Stimulated activated CD8-positive, alpha-beta memory T cell treated with anti-CD3 and anti-CD28 coated beads, Interleukin-4, amount 100 ng/mL, for 4 hours (primary cell): ENCODE measurements around the gene ST8SIA4.

Experiments
- DNase-seq, 2 donors: peaks; one replicate each; pipeline ENCODE4 v3.0.0-alpha.2; 2020; ENCODE audit warnings: low read depth in 2 of 2, low spot score in 1 of 2

The ST8SIA4 gene, protein sequence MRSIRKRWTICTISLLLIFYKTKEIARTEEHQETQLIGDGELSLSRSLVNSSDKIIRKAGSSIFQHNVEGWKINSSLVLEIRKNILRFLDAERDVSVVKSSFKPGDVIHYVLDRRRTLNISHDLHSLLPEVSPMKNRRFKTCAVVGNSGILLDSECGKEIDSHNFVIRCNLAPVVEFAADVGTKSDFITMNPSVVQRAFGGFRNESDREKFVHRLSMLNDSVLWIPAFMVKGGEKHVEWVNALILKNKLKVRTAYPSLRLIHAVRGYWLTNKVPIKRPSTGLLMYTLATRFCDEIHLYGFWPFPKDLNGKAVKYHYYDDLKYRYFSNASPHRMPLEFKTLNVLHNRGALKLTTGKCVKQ

DNA sequence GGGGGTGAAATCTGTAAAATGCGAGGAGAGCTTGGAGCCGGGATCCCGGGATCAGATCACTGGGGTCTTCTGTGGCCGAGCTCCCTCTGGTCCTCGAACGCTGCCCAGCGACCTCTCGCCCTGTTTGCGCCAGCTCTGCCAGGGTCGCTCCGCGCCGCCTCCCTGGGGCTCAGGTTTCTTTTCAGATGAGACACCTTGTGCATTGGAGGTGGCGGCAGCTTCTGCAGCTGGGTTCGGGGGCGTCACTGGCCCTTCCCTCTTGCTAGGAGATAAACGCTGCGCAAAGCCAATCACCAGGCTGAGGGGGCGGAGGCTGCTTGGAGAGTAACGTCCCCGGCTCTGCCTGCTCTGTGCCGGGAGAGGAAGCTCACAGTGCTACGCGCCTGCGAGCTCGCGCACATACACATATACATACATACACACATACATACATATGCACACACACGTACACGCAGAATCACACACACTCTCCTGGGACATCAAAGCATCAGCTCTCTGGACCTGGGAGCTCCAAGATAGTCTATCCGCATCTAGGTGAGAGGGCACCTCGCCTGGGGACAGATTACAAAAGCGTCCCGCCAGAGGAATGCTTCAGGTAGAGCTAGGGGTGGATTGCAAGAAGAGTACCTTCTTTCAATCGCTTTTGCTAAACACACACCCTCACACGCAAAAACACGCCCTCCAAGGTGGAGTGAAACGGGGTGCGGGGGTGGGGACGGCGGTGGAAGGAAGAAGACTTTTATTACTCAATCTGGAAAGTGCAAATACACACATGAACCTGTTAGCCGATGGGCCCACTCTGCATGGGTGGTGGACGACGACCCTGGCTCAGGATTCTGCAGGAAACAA, at the start of gene ST8SIA4:
Gene ST8SIA4 (minus strand): TSS at position 244 of the 849 bp plus-strand sequence. CDS start 327 bp downstream, outside the sequence.
- peak; percentile 70 to 88 for DNase-seq

- DNase-seq = no peak
These were observed 47.9 kb upstream of the ST8SIA4 start for GRCh38 chr5:100950985-100951384.

DNA sequence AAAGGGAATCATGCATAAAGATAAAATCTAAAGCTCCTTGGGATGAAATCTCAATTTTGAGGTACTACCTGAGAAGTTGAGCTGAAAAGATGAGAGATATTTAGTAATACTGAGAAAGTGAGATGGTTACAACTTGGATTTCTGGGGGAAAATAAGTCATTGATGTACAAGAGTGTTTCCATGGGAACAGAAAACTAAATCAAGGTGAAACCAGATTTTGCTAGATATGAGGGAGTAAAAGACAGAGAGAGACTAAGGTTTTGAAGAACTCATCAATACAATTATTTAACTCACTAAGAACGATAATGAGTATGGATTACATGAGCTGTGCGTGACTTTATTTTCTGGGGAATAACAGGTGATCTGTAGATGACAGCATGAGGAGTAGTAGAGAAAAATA, 10.2 kb upstream of the ST8SIA4 start:
- DNase-seq = no peak

DNA sequence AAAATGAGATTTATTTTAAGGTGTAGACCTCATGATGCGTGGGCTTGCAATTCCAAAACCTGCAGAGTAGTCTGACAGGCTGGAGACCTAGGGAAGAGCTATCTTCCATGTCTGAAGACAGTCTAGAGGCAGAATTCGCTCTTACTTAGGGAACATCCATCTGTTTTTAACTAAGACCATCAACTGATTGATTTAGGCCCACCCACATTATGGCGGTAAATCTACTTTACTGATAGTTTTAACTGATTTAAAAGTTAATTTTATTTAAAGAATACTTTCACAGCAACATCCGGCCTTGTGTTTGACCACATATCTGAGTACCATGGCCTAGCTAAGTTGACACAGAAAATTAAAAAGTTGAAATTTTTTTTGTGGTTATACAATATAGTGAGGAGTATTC, 6.0 kb upstream of the ST8SIA4 start:
- DNase-seq = no peak

DNA sequence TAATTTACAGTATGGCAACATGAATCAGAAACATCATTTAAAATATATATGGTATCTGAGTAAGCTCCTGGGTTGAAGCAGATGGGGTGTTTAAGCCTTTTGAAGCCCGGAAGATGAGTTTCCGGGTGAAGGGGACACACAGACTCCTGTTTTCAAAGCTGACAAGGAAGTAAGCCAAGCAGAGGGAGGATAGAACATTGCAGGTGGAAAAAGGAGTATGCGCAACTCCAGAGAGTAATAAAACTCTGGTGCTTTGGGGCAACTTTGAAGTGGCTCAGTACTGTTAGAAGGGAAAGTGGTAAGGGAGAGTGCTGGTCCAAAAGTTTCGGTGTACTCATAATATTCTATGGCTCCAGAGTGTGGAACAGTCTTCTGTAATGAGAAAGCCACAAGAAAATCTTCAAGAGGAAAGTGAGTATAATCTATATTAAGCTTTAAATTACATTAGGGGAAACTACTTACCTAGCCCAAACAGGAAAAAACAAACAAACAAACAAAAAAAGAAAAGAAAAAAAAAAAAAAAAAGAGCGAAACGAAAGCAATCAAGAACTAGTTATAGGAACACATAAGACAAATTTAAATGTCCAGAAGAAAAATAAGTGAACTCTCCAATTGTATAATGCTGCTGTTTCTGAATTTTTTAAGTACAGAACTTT, 2.3 kb upstream of the ST8SIA4 start:
- DNase-seq = no peak

DNA sequence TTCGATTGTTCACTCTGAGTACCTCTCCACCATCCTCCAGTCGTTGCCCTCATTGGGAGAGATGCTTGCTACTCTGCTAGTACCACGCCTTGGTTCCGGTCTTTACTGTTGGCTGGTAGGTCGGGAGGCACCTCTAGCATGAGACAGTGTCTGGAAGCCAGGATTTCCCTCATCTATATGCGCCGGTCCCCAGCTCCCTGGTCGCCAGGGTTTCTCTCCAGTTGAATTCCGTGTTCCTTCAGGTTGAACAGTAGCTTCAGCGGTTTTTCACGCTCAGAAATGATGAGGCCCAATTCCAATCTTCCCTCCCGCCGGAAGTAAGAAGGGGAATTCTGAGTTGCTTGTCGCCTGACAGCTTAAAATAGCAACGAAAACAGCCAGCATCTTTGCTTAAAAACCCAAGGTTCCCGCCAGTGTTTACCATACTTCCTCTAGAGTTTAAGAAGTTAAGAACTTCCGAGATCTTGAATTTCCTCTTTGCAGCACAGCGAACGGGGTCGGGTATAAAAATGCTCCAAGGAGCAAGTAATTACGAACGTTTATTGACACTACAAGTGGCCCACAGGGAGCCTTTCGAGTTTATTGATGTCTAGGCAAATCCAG, 1.3 kb upstream of the ST8SIA4 start:
- no peak for DNase-seq

DNA sequence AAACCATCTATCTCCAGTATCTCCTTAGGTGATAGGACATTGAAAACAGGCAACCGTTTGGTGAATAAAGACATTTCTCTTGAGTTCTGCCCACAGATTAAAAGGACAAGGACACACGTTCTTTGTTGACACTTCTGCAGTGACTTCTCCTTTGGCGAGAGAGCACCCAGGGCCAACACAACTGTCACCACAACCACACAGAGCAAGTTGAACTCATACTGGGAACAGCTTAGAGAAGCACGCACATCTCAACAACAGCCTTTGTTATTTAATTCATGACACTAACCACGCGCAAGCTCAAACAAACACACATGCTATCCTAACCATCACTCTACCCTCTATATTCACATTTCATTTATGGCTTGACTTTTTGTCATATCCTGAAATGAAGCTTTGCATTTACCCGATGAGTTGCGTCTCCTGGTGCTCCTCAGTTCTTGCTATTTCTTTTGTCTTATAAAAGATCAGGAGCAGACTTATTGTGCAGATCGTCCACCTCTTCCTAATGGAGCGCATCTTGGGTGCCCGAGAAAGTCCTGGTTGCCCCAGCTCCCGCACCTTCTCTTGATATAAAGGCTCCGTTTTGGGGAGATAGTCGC, 543 bp downstream of the ST8SIA4 start:
- no peak for DNase-seq

DNA sequence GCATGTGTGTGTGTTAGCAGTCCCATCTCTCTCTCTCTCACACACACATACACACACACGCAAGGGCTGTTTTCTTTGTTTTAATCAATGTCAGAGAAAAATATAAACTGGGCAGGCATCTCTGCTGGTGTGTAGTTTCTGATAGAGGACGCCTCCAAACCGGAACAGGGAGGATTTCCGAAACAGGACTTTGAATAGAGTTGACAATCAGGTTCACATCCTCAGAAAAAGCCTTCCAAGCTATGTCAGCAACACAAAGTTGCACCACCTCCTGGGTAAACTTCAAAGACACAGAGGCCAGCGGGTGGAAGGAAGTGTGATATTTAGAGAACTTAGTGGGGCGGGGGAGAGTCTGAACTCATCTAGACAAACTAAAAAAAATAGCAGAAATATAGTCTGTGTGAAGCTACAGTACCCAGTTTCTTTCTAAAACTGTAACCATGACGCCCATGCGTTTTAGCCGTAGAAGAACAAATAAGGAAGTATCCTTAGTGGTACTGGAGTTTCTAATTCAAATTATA, 1.2 kb downstream of the ST8SIA4 start:
- peak in 1 of 2 donors; percentile 41 for DNase-seq

GRCh38 chr5:100900796-100901781, 2.0 kb downstream of the ST8SIA4 start:
- DNase-seq = peak; percentile 85 to 91

GRCh38 chr5:100900142-100900795, 2.8 kb downstream of the ST8SIA4 start:
- no peak for DNase-seq

DNA sequence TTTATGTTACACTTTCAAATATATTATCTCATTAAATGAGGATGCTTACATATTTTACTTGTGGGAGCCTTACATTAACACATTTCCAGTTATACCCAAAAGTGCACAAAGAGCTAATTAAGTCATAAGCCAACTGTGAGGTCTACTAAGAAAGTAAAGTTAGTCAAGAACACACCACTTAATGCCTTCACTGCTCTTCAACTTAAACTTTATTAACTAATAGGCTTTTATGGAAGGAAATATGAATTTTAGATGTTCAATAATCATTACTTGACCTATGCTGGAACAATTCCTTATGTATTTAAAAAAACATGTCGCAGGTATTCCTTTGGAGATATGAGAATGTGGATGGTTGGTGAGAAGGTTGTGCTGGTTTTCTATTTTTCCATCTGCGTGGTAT, 3.4 kb downstream of the ST8SIA4 start:
- DNase-seq = no peak

DNA sequence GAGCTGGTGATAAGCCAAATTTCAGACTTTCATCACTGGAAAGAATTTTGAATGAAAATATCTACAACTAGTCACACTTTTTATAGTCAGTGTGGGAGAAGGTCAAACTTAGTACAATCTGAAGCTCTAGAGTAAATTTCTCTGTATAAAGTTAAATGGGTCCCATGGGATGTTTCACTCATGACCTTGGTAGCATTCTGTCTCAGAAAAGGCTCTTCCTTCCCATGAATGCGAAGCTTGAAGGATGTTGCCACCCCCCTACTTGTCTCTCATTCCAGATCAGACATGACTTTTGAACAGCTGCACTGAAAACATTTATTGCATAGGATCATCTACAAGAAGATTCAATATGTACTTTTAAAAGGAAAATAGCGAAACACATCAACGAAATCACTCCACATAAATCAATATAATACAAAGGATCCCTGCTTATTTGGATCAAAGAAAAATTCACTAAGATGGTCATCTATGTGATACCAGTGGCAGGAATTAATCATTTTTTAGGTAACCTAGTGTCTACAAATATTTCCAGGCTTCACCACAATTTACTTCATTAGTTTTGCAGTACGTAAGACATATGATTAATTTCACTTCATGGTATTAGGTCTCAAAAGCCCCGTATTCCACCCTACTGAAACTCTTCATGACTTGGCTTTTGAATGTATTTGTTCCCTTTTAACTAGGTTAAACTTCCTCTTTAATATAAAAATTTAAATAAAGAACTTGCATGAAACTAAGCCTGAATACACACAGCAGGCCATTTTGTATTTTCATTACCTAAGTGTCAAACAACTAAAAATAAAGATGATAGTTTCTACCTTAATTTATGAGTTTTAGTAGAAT, 4.4 kb downstream of the ST8SIA4 start:
- no peak for DNase-seq

DNA sequence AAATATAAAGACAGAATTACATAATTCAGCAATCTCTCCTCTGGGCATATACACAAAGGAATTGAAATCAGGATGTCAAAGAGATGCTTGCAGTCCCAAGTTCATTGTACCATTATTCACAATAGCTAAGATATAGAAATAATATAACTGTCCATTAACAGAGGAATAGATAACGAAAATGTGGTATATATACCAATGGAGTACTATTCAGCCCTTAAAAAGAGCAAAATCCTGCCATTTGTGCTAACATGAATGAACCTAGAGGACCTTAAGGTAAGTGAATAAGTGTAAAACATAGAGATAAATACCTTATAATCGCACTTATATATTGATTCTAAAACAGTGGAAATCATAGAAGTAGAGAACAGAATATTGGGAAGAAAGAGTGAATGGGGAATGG, 7.0 kb downstream of the ST8SIA4 start:
- DNase-seq = no peak

DNA sequence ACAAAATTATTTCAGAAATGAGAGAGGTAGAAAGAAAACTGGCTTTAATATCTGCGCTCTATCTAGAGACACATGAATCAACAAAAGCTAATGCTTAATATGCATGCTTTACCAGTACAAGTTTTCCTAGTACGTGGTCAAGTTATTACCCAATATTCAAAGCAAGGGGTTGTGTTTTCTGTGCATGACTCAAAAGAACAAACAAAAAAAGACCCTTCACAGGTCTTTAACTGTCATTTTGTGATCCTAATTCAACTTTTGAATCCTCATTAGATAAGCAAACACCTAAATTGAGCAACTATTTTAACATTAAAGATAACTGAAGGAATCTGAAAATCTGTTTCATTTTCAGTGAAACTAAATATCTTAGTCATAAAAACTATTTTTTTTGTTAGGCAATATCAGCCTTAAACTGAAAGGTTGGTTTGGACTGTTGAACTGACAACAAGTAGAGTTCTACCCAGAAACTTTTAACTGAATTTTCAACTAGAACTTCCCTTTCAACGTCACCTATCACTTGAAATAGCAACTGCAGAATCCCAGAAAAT, 12.5 kb downstream of the ST8SIA4 start:
- DNase-seq = no peak

DNA sequence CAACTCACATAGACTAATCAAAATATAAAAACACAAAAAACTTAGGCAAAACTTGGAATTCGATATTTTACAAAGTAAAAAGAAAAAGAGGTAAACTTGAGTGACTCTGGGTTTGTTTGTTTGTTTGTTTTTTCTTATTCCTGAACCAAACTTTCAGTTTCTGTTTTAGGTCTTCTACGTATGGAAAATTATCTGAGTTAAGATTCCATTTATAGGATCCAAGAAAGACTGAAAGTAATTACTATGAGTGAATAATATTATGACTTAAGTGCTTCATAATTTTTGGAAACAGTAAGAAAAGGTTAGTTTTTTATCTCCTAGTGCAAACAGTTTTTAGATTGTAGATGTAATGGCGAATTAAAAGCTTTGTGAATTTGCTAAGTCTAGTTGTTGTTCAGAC, 13.2 kb downstream of the ST8SIA4 start:
- no peak for DNase-seq

DNA sequence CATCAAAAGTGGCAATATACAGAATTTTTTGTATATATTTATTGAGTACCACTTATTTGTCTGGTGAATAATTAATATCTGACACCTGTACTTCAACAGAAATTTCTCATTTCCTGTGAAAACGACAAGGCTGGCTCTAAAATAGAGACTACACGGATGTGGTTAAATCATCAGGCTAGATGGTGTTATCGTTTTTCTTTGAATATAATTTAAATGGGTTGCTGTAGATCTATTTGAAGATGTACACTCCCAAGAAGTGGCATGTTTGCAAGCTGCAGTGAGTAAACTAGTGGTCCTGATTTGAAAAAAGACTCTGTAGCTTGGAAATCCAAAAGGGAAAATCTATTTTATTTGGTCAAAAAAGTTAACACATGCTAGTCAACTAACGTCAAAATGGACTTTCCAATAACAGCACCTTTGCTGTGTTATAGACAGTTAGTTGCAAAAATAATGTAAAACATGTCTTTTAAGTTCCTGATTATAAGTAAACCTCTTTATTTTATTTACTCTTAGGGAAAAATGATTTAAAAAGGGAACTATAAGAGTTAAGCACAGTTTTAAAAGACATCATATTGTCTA, 13.8 kb downstream of the ST8SIA4 start:
- DNase-seq = no peak

DNA sequence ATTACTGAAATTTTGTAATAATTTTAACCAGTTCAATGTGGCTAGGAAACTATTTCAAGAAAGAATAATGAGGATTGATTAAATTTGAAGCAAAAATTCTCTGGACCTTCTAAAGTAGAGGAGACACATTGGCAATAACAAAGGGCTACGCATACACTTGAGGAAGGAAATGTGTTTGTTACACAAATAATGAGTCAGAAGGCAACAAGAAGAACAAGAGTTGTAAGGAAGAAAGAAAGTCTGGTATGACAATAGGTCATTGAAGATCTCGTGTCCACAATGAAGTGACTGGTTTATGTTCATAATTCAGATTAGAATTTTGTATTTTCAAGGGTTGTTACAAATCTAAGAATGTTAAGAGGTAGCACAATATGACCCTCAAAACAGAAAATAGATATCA, 25.8 kb downstream of the ST8SIA4 start:
- DNase-seq = no peak
